Measurements from ENCODE around the gene SDHAF1.

SDHAF1 gene

GRCh38 chr19:35958660-35959039 lies 36.3 kb upstream of the SDHAF1 start:
- WGBS (ENCODE audit: extremely low coverage, insufficient coverage, low lambda C conversion rate): no CpG with 5 or more reads among the region's 15 CpGs
- H3K27ac ChIP-seq (ENCODE audit: low read depth, low read length): no peak overlapping the region
- H3K27me3 ChIP-seq (ENCODE audit: insufficient read depth, low read length, poor library complexity): peaks cover 21% of the 10 kb centered on the region
- no peak overlapping the region for H3K9ac ChIP-seq (ENCODE audit: low read length)
- H2BK15ac ChIP-seq (replicated peaks; ENCODE audit: low read depth): no peak overlapping the region
- no peak overlapping the region for H3K18ac ChIP-seq (ENCODE audit: low read length)
- no peak for DNase-seq
- no peak overlapping the region for H3K4ac ChIP-seq (ENCODE audit: low read depth, low read length)
- no peak overlapping the region for H3K4me3 ChIP-seq (ENCODE audit: low read length)
- no peak overlapping the region for H3K56ac ChIP-seq (ENCODE audit: low read length)
- H3K36me3 ChIP-seq (ENCODE audit: control insufficient read depth, insufficient read depth, low read length): no peaks in the 10 kb centered on the region
- no peak overlapping the region for H4K5ac ChIP-seq (ENCODE audit: low read length)
- no peaks in the 10 kb centered on the region for H3K4me1 ChIP-seq (ENCODE audit: control insufficient read depth, low read depth, low read length)
- no peaks in the 10 kb centered on the region for H3K79me1 ChIP-seq (ENCODE audit: low read length)
- H4K8ac ChIP-seq (ENCODE audit: low read depth, low read length): no peak overlapping the region
- no peak overlapping the region for H2BK120ac ChIP-seq (ENCODE audit: low read depth, low read length)
- H2AK5ac ChIP-seq (ENCODE audit: low read length): no peak overlapping the region
- no peaks in the 10 kb centered on the region for H3K79me2 ChIP-seq (ENCODE audit: control insufficient read depth, insufficient read depth, low read length)
- H3K23ac ChIP-seq (ENCODE audit: low read length): no peak overlapping the region
- H2BK5ac ChIP-seq (ENCODE audit: low read length): no peak overlapping the region
- no peak overlapping the region for H3K4me2 ChIP-seq (ENCODE audit: low read length)

GRCh38 chr19:35959040-35959967 lies 35.7 kb upstream of the SDHAF1 start:
- Histone ChIP-seq H3K36me3 (ENCODE audit: control insufficient read depth, insufficient read depth, low read length) (no peaks in the 10 kb centered on the region), H3K23ac (ENCODE audit: low read length) (no peak overlapping the region), H3K9ac (ENCODE audit: low read length) (no peak overlapping the region), H2BK120ac (ENCODE audit: low read depth, low read length) (no peak overlapping the region), H4K8ac (ENCODE audit: low read depth, low read length) (no peak overlapping the region), H2BK15ac (replicated peaks; ENCODE audit: low read depth) (no peak overlapping the region), H3K79me2 (ENCODE audit: control insufficient read depth, insufficient read depth, low read length) (no peaks in the 10 kb centered on the region), H3K4ac (ENCODE audit: low read depth, low read length) (no peak overlapping the region), H3K56ac (ENCODE audit: low read length) (no peak overlapping the region), H3K27ac (ENCODE audit: low read depth, low read length) (no peak overlapping the region), H3K4me1 (ENCODE audit: control insufficient read depth, low read depth, low read length) (no peaks in the 10 kb centered on the region), H3K18ac (ENCODE audit: low read length) (no peak overlapping the region), H2AK5ac (ENCODE audit: low read length) (no peak overlapping the region), H3K27me3 (ENCODE audit: insufficient read depth, low read length, poor library complexity) (peaks cover 21% of the 10 kb centered on the region), H2BK5ac (ENCODE audit: low read length) (no peak overlapping the region), H3K4me3 (ENCODE audit: low read length) (no peak overlapping the region), H3K4me2 (ENCODE audit: low read length) (no peak overlapping the region), H3K79me1 (ENCODE audit: low read length) (no peaks in the 10 kb centered on the region), H4K5ac (ENCODE audit: low read length) (no peak overlapping the region)
- no peak for DNase-seq
- no CpG with 5 or more reads among the region's 97 CpGs for WGBS (ENCODE audit: extremely low coverage, insufficient coverage, low lambda C conversion rate)

GRCh38 chr19:35959968-35960320 lies 35.0 kb upstream of the SDHAF1 start:
- no peak overlapping the region for H3K56ac ChIP-seq (ENCODE audit: low read length)
- no peak overlapping the region for H2BK5ac ChIP-seq (ENCODE audit: low read length)
- no peak overlapping the region for H3K27ac ChIP-seq (ENCODE audit: low read depth, low read length)
- no CpG with 5 or more reads among the region's 20 CpGs for WGBS (ENCODE audit: extremely low coverage, insufficient coverage, low lambda C conversion rate)
- H3K79me1 ChIP-seq (ENCODE audit: low read length): no peaks in the 10 kb centered on the region
- no peak overlapping the region for H3K23ac ChIP-seq (ENCODE audit: low read length)
- no peaks in the 10 kb centered on the region for H3K79me2 ChIP-seq (ENCODE audit: control insufficient read depth, insufficient read depth, low read length)
- H3K4ac ChIP-seq (ENCODE audit: low read depth, low read length): no peak overlapping the region
- H3K4me1 ChIP-seq (ENCODE audit: control insufficient read depth, low read depth, low read length): no peaks in the 10 kb centered on the region
- H2AK5ac ChIP-seq (ENCODE audit: low read length): no peak overlapping the region
- H4K8ac ChIP-seq (ENCODE audit: low read depth, low read length): no peak overlapping the region
- H3K9ac ChIP-seq (ENCODE audit: low read length): no peak overlapping the region
- H3K27me3 ChIP-seq (ENCODE audit: insufficient read depth, low read length, poor library complexity): peaks cover 21% of the 10 kb centered on the region
- no peak overlapping the region for H2BK120ac ChIP-seq (ENCODE audit: low read depth, low read length)
- H2BK15ac ChIP-seq (replicated peaks; ENCODE audit: low read depth): no peak overlapping the region
- no peak overlapping the region for H3K4me2 ChIP-seq (ENCODE audit: low read length)
- no peak overlapping the region for H3K4me3 ChIP-seq (ENCODE audit: low read length)
- no peaks in the 10 kb centered on the region for H3K36me3 ChIP-seq (ENCODE audit: control insufficient read depth, insufficient read depth, low read length)
- DNase-seq: no peak
- no peak overlapping the region for H4K5ac ChIP-seq (ENCODE audit: low read length)
- no peak overlapping the region for H3K18ac ChIP-seq (ENCODE audit: low read length)

GRCh38 chr19:35960432-35960972 lies 34.5 kb upstream of the SDHAF1 start:
- H3K56ac ChIP-seq (ENCODE audit: low read length): no peak overlapping the region
- no peak overlapping the region for H3K4ac ChIP-seq (ENCODE audit: low read depth, low read length)
- no peak overlapping the region for H3K18ac ChIP-seq (ENCODE audit: low read length)
- no peaks in the 10 kb centered on the region for H3K79me1 ChIP-seq (ENCODE audit: low read length)
- no peak overlapping the region for H2BK5ac ChIP-seq (ENCODE audit: low read length)
- no peak overlapping the region for H3K23ac ChIP-seq (ENCODE audit: low read length)
- no peak overlapping the region for H4K8ac ChIP-seq (ENCODE audit: low read depth, low read length)
- H3K36me3 ChIP-seq (ENCODE audit: control insufficient read depth, insufficient read depth, low read length): no peaks in the 10 kb centered on the region
- no peak overlapping the region for H2BK120ac ChIP-seq (ENCODE audit: low read depth, low read length)
- no peak overlapping the region for H2AK5ac ChIP-seq (ENCODE audit: low read length)
- no peaks in the 10 kb centered on the region for H3K79me2 ChIP-seq (ENCODE audit: control insufficient read depth, insufficient read depth, low read length)
- H3K9ac ChIP-seq (ENCODE audit: low read length): no peak overlapping the region
- no peak overlapping the region for H3K4me3 ChIP-seq (ENCODE audit: low read length)
- no peak overlapping the region for H4K5ac ChIP-seq (ENCODE audit: low read length)
- H3K27ac ChIP-seq (ENCODE audit: low read depth, low read length): no peak overlapping the region
- no peaks in the 10 kb centered on the region for H3K4me1 ChIP-seq (ENCODE audit: control insufficient read depth, low read depth, low read length)
- no peak overlapping the region for H2BK15ac ChIP-seq (replicated peaks; ENCODE audit: low read depth)
- peaks cover 21% of the 10 kb centered on the region for H3K27me3 ChIP-seq (ENCODE audit: insufficient read depth, low read length, poor library complexity)
- H3K4me2 ChIP-seq (ENCODE audit: low read length): no peak overlapping the region
- no CpG with 5 or more reads among the region's 7 CpGs for WGBS (ENCODE audit: extremely low coverage, insufficient coverage, low lambda C conversion rate)
- DNase-seq: no peak

GRCh38 chr19:35963514-35963913 lies 31.5 kb upstream of the SDHAF1 start:
- H2BK5ac ChIP-seq (ENCODE audit: low read length): no peak overlapping the region
- DNase-seq: peak; percentile 76
- no peak overlapping the region for H4K8ac ChIP-seq (ENCODE audit: low read depth, low read length)
- no peaks in the 10 kb centered on the region for H3K36me3 ChIP-seq (ENCODE audit: control insufficient read depth, insufficient read depth, low read length)
- no peak overlapping the region for H3K56ac ChIP-seq (ENCODE audit: low read length)
- no peaks in the 10 kb centered on the region for H3K79me1 ChIP-seq (ENCODE audit: low read length)
- no peak overlapping the region for H3K4me3 ChIP-seq (ENCODE audit: low read length)
- no peak overlapping the region for H4K5ac ChIP-seq (ENCODE audit: low read length)
- H3K4me2 ChIP-seq (ENCODE audit: low read length): no peak overlapping the region
- H3K4me1 ChIP-seq (ENCODE audit: control insufficient read depth, low read depth, low read length): no peaks in the 10 kb centered on the region
- no peak overlapping the region for H2BK15ac ChIP-seq (replicated peaks; ENCODE audit: low read depth)
- WGBS (ENCODE audit: extremely low coverage, insufficient coverage, low lambda C conversion rate): no CpG with 5 or more reads among the region's 9 CpGs
- peaks cover 17% of the 10 kb centered on the region for H3K27me3 ChIP-seq (ENCODE audit: insufficient read depth, low read length, poor library complexity)
- H3K4ac ChIP-seq (ENCODE audit: low read depth, low read length): no peak overlapping the region
- no peak overlapping the region for H3K9ac ChIP-seq (ENCODE audit: low read length)
- H3K18ac ChIP-seq (ENCODE audit: low read length): no peak overlapping the region
- H2BK120ac ChIP-seq (ENCODE audit: low read depth, low read length): no peak overlapping the region
- no peak overlapping the region for H2AK5ac ChIP-seq (ENCODE audit: low read length)
- no peaks in the 10 kb centered on the region for H3K79me2 ChIP-seq (ENCODE audit: control insufficient read depth, insufficient read depth, low read length)
- no peak overlapping the region for H3K27ac ChIP-seq (ENCODE audit: low read depth, low read length)
- H3K23ac ChIP-seq (ENCODE audit: low read length): no peak overlapping the region

Measured in mesendoderm (in vitro differentiated cells).